Lower leg skin (tissue), 4 donors: ENCODE measurements around the gene HADHB. TPM values are rescaled to one million over a fixed set of nuclear protein-coding genes. Genes with fewer than 3 reads are reported as not detected.

ENCODE experiments used
- DNase-seq, 2 donors: peaks; one replicate each; pipeline ENCODE4 v3.0.0-alpha.2; 2019; ENCODE audit warnings: low spot score in 2 of 2
- H3K4me3 ChIP-seq: fragments of 200-600 bp; sonication (generic); 2 replicates; pipeline ENCODE4 v1.5.1; 2017; ENCODE audit warnings: mild to moderate bottlenecking, low read depth; ENCODE audit not compliant: poor library complexity, severe bottlenecking
- POLR2A ChIP-seq, 2 donors: fragments of 450-650 bp; IDR thresholded peaks; one replicate each; pipeline ENCODE4 v1.6.1; 2016 to 2017; ENCODE audit warnings: antibody characterized with exemption in 2 of 2, mild to moderate bottlenecking in 1 of 2, moderate library complexity in 1 of 2
- WGBS, 2 donors: methylation state at CpG; one replicate each; pipeline ENCODE4 v1.1.5; 2018; 5-methylcytosine and 5-hydroxymethylcytosine counted together
- intact Hi-C: fragments of 100-400 bp; cut with DNase I; formaldehyde crosslinking; loops from one replicate; pipeline ENCODE4 v1.15.0; 2023; ENCODE audit warnings: low total_unique reads
- total RNA-seq, 4 donors: library from RNA; depleted of rRNA; stranded (reverse); fragments of >200 nt; gene quantifications; one replicate each; pipeline ENCODE4 v1.1.0, GENCODE V29; 2016
- TF ChIP-seq, protein P1 (sequence below), 3 donors: fragments of 450-650 bp; IDR thresholded peaks; one replicate each; pipeline ENCODE4 v1.5.1; 2016; ENCODE audit warnings: antibody characterized with exemption in 3 of 3, mild to moderate bottlenecking in 3 of 3, moderate library complexity in 2 of 3

HADHB gene
- total RNA-seq, 4 donors from 2014 or later = 101 to 139 (median 111) TPM

DNA sequence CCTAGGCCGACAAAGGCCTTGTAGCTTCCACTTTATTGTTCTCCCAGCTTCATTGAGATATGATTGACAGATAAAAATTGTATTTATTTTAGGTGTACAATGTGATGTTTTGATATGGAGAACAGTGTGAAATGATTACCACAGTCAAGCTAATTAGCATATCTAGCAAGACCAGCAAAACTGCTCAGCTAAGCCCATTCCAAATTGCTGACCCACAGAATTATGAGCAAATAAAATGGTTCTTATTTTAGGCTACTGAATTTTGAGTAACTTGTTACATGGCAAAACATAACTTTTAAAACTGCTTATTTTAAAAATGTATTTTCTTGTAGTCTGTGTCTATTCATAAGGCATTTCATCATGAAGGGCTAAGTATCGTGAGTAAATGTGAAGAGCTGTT lies 92.6 kb downstream of the HADHB start:
- TF ChIP-seq POLR2A (IDR thresholded peaks at IDR 0.05) = no peak
- TF ChIP-seq, protein P1, sequence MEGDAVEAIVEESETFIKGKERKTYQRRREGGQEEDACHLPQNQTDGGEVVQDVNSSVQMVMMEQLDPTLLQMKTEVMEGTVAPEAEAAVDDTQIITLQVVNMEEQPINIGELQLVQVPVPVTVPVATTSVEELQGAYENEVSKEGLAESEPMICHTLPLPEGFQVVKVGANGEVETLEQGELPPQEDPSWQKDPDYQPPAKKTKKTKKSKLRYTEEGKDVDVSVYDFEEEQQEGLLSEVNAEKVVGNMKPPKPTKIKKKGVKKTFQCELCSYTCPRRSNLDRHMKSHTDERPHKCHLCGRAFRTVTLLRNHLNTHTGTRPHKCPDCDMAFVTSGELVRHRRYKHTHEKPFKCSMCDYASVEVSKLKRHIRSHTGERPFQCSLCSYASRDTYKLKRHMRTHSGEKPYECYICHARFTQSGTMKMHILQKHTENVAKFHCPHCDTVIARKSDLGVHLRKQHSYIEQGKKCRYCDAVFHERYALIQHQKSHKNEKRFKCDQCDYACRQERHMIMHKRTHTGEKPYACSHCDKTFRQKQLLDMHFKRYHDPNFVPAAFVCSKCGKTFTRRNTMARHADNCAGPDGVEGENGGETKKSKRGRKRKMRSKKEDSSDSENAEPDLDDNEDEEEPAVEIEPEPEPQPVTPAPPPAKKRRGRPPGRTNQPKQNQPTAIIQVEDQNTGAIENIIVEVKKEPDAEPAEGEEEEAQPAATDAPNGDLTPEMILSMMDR (IDR thresholded peaks at IDR 0.05) = no peak
- H3K4me3 ChIP-seq = no peak overlapping the region
- DNase-seq = no peak
- WGBS, 2 donors = 91 to 92% methylated on average over 2 of the region's 2 CpGs
- intact Hi-C loops = no loop called here

Other genes with a start within 250 kb of the HADHB start
- 100 to 1,000 TPM; 125 to 228 (median 184) TPM for gene RAB10, start 210.9 kb upstream of the HADHB start, total RNA-seq
- under 1 TPM; 0.04 to 0.95 (median 0.45) TPM for gene GAREM2, start 71.9 kb upstream of the HADHB start, total RNA-seq
- gene HADHA, start 307 bp upstream of the HADHB start, total RNA-seq = 100 to 1,000 TPM; 125 to 170 (median 131) TPM
- 10 to 100 TPM; 24.7 to 34.3 (median 29.2) TPM for gene SELENOI, start 101.2 kb downstream of the HADHB start, total RNA-seq
- gene ADGRF3, start 101.8 kb downstream of the HADHB start, total RNA-seq = under 1 TPM in 3 of 4 donors, not detected in 1; 0.05 to 0.25 (median 0.06) TPM
- gene DRC1, start 157.0 kb downstream of the HADHB start, total RNA-seq = not detected
- under 1 TPM in 2 of 4 donors, not detected in 2; 0.49 to 0.89 TPM for gene OTOF, start 233.2 kb downstream of the HADHB start, total RNA-seq